ENCODE results near the gene MCRIP2.

MCRIP2 gene

DNA sequence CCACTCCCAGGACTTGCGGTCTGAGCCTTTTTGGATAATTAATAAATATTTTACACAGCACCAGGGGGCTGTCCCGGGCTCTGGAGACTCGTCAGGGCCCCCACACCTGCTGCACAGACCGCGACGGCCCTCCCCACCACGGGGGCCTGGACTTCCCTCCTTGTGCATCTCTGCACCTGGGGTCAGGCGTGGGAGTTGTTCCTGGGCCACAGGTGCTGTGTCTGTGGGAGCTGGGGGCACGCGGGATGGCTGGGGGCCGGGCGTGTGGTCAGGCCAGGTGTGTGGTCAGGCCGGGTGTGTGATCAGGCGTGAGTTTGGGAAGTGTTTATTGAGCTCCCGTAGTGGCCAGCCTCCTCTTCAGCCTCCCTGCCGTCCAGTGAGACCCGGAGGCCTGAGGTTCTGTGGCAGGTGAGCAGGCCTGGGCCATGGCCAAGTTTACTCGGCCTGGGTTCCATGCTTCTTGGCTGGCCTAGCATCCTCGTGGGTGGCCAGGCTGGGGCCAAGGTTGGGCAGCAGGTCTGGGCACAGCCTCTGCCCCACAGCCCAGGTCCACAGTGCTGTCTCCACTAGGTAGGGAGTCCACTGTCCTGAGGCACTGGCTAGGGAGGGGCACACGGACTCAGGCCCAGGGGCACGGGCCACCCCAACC, 36.7 kb downstream of the MCRIP2 start:
- H3K9me3 ChIP-seq (ENCODE audit: low read length): no peaks in the 10 kb centered on the region
- peaks cover 33% of the 10 kb centered on the region for H3K36me3 ChIP-seq (ENCODE audit: insufficient read depth, low read length)
- no peak overlapping the region for H3K4me3 ChIP-seq (ENCODE audit: low read length)
- no peaks in the 10 kb centered on the region for H3K27me3 ChIP-seq (ENCODE audit: insufficient read depth, low read length)
- no peak overlapping the region for H2AFZ ChIP-seq (ENCODE audit: low read depth, low read length)
- H3K4me1 ChIP-seq (ENCODE audit: insufficient read depth, low read length): peaks cover 15% of the 10 kb centered on the region

DNA sequence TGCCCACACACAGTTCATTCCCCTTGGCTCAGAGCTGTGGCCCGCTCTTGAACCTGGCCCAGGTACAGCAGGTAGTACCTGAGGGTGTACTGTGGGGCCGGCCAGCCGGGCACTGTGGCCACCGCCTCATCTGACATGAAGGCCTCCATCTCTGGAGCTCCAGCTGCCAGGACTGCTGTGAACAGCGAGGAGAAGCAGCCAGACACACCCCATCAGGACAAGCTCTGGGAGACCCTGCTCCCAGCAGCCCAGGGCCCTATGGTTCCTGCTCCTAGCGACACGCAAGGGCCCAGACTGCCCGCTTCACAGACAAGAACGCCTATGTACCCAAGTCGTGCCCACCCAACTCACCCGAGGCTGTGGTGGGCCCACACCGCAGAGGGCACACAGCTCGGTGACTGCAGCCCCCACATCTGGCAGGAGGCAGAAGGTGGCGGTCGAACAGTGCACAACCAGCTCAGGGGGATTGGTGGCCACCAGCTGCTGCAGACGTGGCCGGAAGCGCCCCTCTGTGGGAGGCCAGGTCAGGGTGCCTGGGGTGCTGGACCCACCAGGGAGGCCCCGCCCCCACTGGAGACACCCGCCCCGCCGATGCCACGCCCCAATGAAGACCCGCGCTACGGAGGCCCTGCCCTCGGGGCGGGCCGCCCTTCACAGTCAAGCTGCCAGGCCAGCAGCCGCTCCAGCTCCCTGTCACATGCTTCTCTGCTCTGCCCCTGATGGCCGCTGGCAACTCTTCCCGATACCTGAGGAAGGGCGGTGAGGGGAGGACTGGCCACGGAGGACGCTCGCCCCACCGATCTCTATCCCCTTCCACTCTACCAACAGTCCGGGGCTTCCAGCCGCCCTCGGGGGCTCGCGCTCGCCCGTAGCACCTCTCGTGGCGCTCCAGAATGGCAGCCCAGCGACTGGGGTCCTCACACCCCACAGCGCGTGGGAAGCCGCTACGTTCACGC, 37.5 kb downstream of the MCRIP2 start:
- Histone ChIP-seq H3K36me3 (ENCODE audit: insufficient read depth, low read length) (peaks cover 30% of the 10 kb centered on the region), H3K27me3 (ENCODE audit: insufficient read depth, low read length) (no peaks in the 10 kb centered on the region), H3K9me3 (ENCODE audit: low read length) (no peaks in the 10 kb centered on the region), H3K4me1 (ENCODE audit: insufficient read depth, low read length) (peaks cover 16% of the 10 kb centered on the region), H3K4me3 (ENCODE audit: low read length) (peak overlapping the region; percentile 26), H2AFZ (ENCODE audit: low read depth, low read length) (no peak overlapping the region)

DNA sequence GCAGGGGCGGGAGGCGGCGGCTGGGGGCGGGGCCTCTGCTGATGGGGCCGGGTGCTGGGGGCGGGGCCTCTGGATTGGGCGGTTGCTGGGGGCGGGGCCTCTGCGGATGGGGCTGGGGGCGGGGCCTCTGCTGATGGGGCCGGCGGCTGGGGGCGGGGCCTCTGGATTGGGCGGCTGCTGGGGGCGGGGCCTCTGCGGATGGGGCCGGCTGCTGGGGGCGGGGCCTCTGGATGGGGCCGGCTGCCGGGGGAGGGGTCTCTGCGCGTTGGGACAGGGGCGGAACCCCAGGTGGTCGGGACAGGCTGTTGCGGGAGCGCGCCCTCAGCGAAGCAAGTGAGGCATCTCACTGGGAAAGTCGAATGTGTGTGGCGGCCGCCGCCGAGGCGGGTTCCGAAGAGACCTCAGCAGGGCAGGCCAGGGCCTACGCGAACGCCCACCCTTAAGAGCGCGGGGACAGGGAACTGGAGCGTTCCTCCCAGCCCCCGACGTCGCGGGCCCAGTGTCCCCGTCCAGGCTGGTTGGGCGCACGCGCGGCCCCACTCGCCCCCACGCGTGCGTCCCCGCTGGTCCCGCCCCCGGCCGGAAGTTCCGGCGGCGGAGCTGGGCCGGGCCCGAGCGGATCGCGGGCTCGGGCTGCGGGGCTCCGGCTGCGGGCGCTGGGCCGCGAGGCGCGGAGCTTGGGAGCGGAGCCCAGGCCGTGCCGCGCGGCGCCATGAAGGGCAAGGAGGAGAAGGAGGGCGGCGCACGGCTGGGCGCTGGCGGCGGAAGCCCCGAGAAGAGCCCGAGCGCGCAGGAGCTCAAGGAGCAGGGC, 38.4 kb downstream of the MCRIP2 start, which contains the start of gene STUB1:
Gene STUB1, plus strand, starts transcription at position 597 of the 811 bp plus-strand sequence. Its CDS starts 116 bp downstream, at position 713.
- no peaks in the 10 kb centered on the region for H3K27me3 ChIP-seq (ENCODE audit: insufficient read depth, low read length)

DNA sequence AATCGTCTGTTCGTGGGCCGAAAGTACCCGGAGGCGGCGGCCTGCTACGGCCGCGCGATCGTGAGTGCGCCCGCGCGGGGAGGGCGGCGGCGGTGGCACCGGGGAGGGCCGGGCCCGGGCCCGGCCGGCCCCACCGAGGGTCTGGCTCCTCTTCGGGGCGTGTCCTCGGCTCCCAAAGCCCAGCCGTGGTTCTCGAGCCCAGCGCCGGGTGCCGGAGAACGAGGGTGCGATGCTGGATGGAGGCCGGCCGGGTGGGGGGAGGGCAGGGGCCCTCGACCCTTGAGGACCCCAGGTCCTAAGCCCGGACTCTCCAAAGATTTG, 39.0 kb downstream of the MCRIP2 start:
- H3K4me3 ChIP-seq (ENCODE audit: low read length): peak overlapping the region; percentile 87
- peaks cover 32% of the 10 kb centered on the region for H3K36me3 ChIP-seq (ENCODE audit: insufficient read depth, low read length)

More for the DNA sequence above, 38.4 kb downstream of the MCRIP2 start, which contains the start of gene STUB1:
- Histone ChIP-seq H3K36me3 (ENCODE audit: insufficient read depth, low read length) (peaks cover 27% of the 10 kb centered on the region), H3K4me1 (ENCODE audit: insufficient read depth, low read length) (peaks cover 16% of the 10 kb centered on the region), H3K9me3 (ENCODE audit: low read length) (no peaks in the 10 kb centered on the region), H3K4me3 (ENCODE audit: low read length) (peak within 1 kb of the TSS; percentile 87), H2AFZ (ENCODE audit: low read depth, low read length) (peak within 1 kb of the TSS; percentile 44)

DNA sequence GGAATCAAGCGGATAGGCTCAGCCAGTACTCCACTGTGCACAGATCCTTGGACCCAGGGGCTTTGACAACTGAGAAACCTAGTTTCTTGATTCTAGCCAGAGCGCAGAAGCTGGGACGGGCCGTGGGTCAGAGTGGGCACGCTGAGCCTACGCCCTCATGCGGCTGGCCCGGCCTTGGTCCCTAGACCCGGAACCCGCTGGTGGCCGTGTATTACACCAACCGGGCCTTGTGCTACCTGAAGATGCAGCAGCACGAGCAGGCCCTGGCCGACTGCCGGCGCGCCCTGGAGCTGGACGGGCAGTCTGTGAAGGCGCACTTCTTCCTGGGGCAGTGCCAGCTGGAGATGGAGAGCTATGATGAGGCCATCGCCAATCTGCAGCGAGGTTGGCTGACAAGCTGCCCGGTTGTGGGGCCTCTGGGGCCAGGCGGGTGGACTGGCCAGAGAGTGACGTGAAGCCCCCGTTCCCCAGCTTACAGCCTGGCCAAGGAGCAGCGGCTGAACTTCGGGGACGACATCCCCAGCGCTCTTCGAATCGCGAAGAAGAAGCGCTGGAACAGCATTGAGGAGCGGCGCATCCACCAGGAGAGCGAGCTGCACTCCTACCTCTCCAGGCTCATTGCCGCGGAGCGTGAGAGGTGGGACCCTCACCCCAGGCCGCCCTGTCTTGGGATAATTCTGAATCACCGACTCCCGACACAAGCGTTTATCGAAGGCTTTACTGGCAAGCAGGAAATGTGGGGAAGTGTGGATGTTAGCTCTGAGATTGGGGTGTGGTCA, 39.5 kb downstream of the MCRIP2 start:
- Histone ChIP-seq H3K36me3 (ENCODE audit: insufficient read depth, low read length) (peaks cover 37% of the 10 kb centered on the region), H3K4me3 (ENCODE audit: low read length) (peak overlapping the region; percentile 87), H2AFZ (ENCODE audit: low read depth, low read length) (no peak overlapping the region), H3K9me3 (ENCODE audit: low read length) (no peaks in the 10 kb centered on the region), H3K4me1 (ENCODE audit: insufficient read depth, low read length) (peaks cover 16% of the 10 kb centered on the region), H3K27me3 (ENCODE audit: insufficient read depth, low read length) (no peaks in the 10 kb centered on the region)

More for the DNA sequence above, 39.0 kb downstream of the MCRIP2 start:
- no peak overlapping the region for H2AFZ ChIP-seq (ENCODE audit: low read depth, low read length)
- peaks cover 16% of the 10 kb centered on the region for H3K4me1 ChIP-seq (ENCODE audit: insufficient read depth, low read length)
- H3K9me3 ChIP-seq (ENCODE audit: low read length): no peaks in the 10 kb centered on the region
- no peaks in the 10 kb centered on the region for H3K27me3 ChIP-seq (ENCODE audit: insufficient read depth, low read length)

DNA sequence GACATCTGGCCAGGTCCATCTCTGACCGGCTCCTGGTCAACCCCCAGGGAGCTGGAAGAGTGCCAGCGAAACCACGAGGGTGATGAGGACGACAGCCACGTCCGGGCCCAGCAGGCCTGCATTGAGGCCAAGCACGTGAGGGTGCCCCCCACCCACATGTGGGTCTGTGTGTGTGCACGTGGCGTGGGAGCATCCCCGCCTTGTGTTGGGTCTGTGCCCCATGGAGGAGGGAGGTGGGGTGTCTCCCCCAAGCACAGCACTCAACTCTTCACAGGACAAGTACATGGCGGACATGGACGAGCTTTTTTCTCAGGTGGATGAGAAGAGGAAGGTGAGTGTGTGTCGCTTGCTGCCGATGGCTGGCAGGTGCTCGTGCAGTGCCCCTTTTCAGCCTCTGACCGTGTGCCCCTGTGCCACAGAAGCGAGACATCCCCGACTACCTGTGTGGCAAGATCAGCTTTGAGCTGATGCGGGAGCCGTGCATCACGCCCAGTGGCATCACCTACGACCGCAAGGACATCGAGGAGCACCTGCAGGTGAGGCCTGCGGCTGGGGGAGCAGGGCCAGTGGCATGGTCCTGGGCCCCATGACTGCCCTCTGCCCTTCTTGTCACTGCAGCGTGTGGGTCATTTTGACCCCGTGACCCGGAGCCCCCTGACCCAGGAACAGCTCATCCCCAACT, 40.3 kb downstream of the MCRIP2 start:
- peaks cover 43% of the 10 kb centered on the region for H3K36me3 ChIP-seq (ENCODE audit: insufficient read depth, low read length)
- no peaks in the 10 kb centered on the region for H3K9me3 ChIP-seq (ENCODE audit: low read length)
- H3K4me1 ChIP-seq (ENCODE audit: insufficient read depth, low read length): peaks cover 16% of the 10 kb centered on the region
- H2AFZ ChIP-seq (ENCODE audit: low read depth, low read length): no peak overlapping the region
- H3K27me3 ChIP-seq (ENCODE audit: insufficient read depth, low read length): no peaks in the 10 kb centered on the region
- peak overlapping the region; percentile 87 for H3K4me3 ChIP-seq (ENCODE audit: low read length)

DNA sequence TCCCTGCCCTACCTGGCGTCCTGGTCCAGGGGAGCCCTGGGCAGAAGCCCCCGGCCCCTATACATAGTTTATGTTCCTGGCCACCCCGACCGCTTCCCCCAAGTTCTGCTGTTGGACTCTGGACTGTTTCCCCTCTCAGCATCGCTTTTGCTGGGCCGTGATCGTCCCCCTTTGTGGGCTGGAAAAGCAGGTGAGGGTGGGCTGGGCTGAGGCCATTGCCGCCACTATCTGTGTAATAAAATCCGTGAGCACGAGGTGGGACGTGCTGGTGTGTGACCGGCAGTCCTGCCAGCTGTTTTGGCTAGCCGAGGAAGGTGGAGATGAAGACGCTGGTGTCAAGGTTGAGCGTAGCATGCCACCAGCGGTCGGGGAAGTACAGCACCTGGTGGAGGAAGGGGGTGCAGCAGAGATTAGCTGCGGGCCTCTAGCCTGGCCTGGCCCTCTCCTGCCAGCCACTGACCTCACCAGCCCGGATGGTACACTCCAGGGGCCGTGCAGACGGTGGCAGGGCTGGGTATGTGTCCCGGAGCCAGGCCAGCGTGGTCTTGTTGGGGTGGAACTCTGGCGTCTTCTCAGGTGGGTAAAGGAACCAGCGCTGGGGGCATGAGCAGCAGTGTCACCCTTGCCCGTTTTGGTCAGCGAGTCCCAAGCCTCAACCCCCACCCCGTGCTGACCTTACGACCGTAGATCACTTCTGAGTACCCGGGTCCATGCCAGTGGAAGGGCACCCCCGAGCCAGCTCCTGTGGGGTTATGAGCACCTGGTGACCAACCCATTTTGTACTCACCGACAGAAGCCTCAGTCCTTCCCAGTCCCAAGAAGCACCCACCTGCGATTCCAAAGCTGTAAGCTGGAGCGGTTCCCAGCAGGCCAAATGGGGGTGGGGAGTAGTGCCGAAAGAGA, 41.1 kb downstream of the MCRIP2 start:
- H3K36me3 ChIP-seq (ENCODE audit: insufficient read depth, low read length): peaks cover 52% of the 10 kb centered on the region
- H3K4me1 ChIP-seq (ENCODE audit: insufficient read depth, low read length): peaks cover 16% of the 10 kb centered on the region
- no peaks in the 10 kb centered on the region for H3K27me3 ChIP-seq (ENCODE audit: insufficient read depth, low read length)
- H3K9me3 ChIP-seq (ENCODE audit: low read length): no peaks in the 10 kb centered on the region
- no peak overlapping the region for H2AFZ ChIP-seq (ENCODE audit: low read depth, low read length)
- no peak overlapping the region for H3K4me3 ChIP-seq (ENCODE audit: low read length)

DNA sequence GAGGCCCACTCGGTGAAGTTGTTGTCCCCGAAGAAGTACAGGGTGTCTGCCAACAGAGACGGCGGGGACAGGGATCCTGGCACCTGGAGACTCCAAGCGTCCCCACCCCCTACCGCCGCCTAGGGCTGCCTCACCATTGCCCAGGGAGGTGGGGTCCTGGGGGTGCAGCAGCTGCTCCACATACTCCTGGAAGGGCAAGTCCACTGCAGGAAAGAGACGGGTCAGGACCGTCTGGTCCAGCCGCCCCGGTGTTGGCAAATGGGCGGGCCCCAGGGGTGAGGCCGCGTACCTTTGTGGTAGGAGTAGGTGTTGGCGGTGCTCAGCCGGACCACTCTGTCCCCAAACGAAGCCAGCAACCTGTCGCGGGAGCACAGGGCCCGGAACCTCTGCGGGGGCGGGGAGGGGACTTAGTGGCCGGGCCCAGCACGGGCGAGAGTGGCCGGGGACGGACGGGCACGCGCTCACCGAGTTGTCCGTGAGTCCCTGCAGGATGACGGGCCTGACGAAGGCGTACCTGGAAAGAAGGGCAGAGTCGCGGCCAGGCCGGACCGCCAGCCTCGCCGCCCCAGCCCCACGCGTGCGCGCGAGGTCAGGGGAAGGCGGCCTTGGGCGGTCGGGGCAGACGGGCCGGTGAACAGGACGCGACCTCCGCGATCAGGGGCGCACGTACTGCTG, 41.9 kb downstream of the MCRIP2 start:
- Histone ChIP-seq H3K4me1 (ENCODE audit: insufficient read depth, low read length) (peaks cover 16% of the 10 kb centered on the region), H2AFZ (ENCODE audit: low read depth, low read length) (no peak overlapping the region), H3K36me3 (ENCODE audit: insufficient read depth, low read length) (peaks cover 55% of the 10 kb centered on the region), H3K4me3 (ENCODE audit: low read length) (peak overlapping the region; percentile 40), H3K9me3 (ENCODE audit: low read length) (no peaks in the 10 kb centered on the region), H3K27me3 (ENCODE audit: insufficient read depth, low read length) (no peaks in the 10 kb centered on the region)

DNA sequence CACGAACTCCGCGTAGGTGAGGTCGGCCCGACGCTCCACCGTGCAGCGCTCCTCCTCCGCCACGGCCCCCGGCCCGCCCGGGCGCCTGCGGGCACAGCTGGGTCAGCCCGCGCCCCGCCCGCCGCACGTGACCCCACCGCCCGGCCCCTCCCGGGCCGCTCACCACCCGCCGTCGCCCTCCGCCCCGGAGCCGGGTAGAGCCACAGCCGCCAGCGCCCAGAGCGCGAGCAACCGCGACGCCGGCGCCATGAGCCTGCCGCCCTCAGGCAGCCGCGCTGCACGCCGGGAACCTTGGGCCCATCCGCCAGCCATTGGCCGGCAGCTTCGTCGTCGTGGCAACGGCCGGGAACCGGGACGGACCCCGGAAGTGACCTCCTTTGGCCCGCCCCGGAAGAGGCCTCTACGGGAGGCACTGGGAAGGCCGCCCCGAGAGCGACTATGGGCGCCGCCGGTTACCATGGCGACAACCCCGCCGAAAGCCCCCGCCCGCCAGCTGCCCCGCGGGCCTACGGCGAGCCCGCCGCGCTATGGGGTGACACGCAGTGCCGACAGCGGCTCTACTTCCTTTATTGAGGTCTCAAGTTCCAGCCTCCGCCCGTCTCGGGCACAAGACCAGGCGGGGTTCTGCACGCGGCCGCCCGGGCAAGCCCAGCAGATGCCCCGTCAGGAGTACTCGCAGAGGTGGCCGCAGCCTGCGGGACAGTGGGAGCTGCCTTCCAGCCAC, 42.6 kb downstream of the MCRIP2 start, which contains the start of gene JMJD8:
Gene JMJD8, minus strand, starts transcription at position 264 of the 724 bp plus-strand sequence. Its CDS starts 15 bp downstream, at position 249.
- peak within 1 kb of the TSS; percentile 40 for H3K4me3 ChIP-seq (ENCODE audit: low read length)
- peaks cover 17% of the 10 kb centered on the region for H3K4me1 ChIP-seq (ENCODE audit: insufficient read depth, low read length)
- H3K27me3 ChIP-seq (ENCODE audit: insufficient read depth, low read length): no peaks in the 10 kb centered on the region
- no peak within 1 kb of the TSS for H2AFZ ChIP-seq (ENCODE audit: low read depth, low read length)
- H3K9me3 ChIP-seq (ENCODE audit: low read length): no peaks in the 10 kb centered on the region
- peaks cover 55% of the 10 kb centered on the region for H3K36me3 ChIP-seq (ENCODE audit: insufficient read depth, low read length)

DNA sequence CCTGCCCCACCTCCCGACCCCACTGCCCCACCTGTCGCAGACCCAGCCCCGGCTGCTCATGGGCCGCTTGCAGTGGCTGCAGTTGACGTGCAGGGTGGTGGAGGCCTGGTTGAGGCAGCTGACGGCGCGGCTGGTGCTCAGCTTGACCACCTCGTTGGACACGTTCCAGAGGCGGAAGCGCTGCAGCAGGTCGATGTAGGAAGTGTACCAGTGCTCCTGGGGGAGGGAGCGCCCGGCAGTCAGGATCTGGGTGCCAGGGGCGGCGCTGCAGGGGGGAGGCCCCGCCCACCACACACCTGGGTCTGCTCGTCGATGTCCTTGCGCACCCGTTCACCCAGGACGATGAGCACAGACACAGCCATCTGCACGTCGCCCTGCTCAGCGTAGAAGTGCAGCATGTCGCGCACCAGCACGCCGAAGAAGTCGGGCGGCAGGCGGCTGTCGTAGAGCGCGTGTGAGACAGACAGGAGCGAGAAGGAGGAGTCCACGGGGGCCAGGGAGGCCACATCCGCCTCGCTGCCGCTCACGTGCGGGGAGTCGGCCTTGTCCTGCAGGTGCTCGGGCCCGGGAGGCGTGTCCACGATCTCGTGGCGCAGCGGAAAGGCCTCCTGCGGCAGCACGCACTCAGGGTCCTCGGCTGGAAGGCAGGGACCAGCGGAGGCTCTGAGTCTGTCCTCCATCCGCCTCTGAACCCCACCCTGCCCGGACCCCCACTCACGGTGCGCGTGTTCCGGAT, 43.5 kb downstream of the MCRIP2 start:
- Histone ChIP-seq H3K4me3 (ENCODE audit: low read length) (no peak overlapping the region), H3K4me1 (ENCODE audit: insufficient read depth, low read length) (peaks cover 23% of the 10 kb centered on the region), H3K27me3 (ENCODE audit: insufficient read depth, low read length) (no peaks in the 10 kb centered on the region), H2AFZ (ENCODE audit: low read depth, low read length) (no peak overlapping the region), H3K36me3 (ENCODE audit: insufficient read depth, low read length) (peaks cover 55% of the 10 kb centered on the region), H3K9me3 (ENCODE audit: low read length) (no peaks in the 10 kb centered on the region)
